Right lung (tissue), 5 donors: ENCODE measurements around the gene CLCN1. TPM values are rescaled to one million over a fixed set of nuclear protein-coding genes. Genes with fewer than 3 reads are reported as not detected.

Source experiments
- DNase-seq, 2 donors: peaks; one replicate each; pipeline ENCODE4 v3.0.0-alpha.2; 2013
- polyA plus RNA-seq, 5 donors: library from polyadenylated mRNA; unstranded; fragments of 120-200 nt; gene quantifications; one replicate each; pipeline versions ENCODE4 v1.2.1 to v1.2.3, GENCODE V29; 2013; ENCODE audit warnings: inconsistent platforms in 1 of 5, low replicate concordance in 1 of 5; ENCODE audit not compliant: insufficient read length in 5 of 5, insufficient read depth in 1 of 5

The CLCN1 gene
- polyA plus RNA-seq, 5 donors = 0.09 TPM; not detected in 4

GRCh38 chr7:143331179-143331801, 15.4 kb downstream of the CLCN1 start:
- no peak for DNase-seq

GRCh38 chr7:143334244-143334643, 18.3 kb downstream of the CLCN1 start:
- DNase-seq = no peak

GRCh38 chr7:143337216-143337615, 21.3 kb downstream of the CLCN1 start:
- no peak for DNase-seq

GRCh38 chr7:143341842-143342241, 25.9 kb downstream of the CLCN1 start:
- no peak for DNase-seq

GRCh38 chr7:143343596-143343995, 27.7 kb downstream of the CLCN1 start:
- no peak for DNase-seq

- no peak for DNase-seq
Measured at GRCh38 chr7:143345428-143345900, 29.6 kb downstream of the CLCN1 start.

- DNase-seq = no peak
Measured at GRCh38 chr7:143346018-143346417, 30.1 kb downstream of the CLCN1 start.

- no peak for DNase-seq
Measured at GRCh38 chr7:143347950-143348349, 32.0 kb downstream of the CLCN1 start.

- DNase-seq = no peak
Measured at GRCh38 chr7:143351060-143351459, 35.1 kb downstream of the CLCN1 start.

- no peak for DNase-seq
Measured at GRCh38 chr7:143351574-143351973, 35.7 kb downstream of the CLCN1 start.

GRCh38 chr7:143352531-143353002, 36.7 kb downstream of the CLCN1 start:
- no peak for DNase-seq

- DNase-seq = no peak
Measured at GRCh38 chr7:143354376-143354775, 38.5 kb downstream of the CLCN1 start.

- DNase-seq = no peak
Measured at GRCh38 chr7:143354965-143355364, 39.1 kb downstream of the CLCN1 start.

- no peak for DNase-seq
Measured at GRCh38 chr7:143355450-143356385, 39.8 kb downstream of the CLCN1 start.

- no peak for DNase-seq
Measured at GRCh38 chr7:143356414-143357050, 40.6 kb downstream of the CLCN1 start.

GRCh38 chr7:143358626-143359025, 42.7 kb downstream of the CLCN1 start:
- DNase-seq = no peak

GRCh38 chr7:143359771-143360353, 44.0 kb downstream of the CLCN1 start:
- no peak for DNase-seq

- DNase-seq = no peak
Measured at GRCh38 chr7:143360788-143361551, 45.1 kb downstream of the CLCN1 start.

- no peak for DNase-seq
Measured at GRCh38 chr7:143361552-143362130, 45.7 kb downstream of the CLCN1 start.

- DNase-seq = no peak
Measured at GRCh38 chr7:143362131-143363015, 46.5 kb downstream of the CLCN1 start, which contains the start of gene FAM131B. TSS of gene FAM131B (minus strand) at chr7:143362713. CDS start at chr7:143362603, 110 bp downstream.
